AG04449 (cell line): ENCODE measurements around the gene TMEM63A.
"Not testable (repeated sequence)": the region's sequence is repeated elsewhere in the genome, so short reads cannot be mapped to it uniquely, and the experiment has no call there.

Experiments
- CTCF ChIA-PET: fragments of 350-600 bp; formaldehyde crosslinking; extraction: SDS; loops from one replicate; lab custom pipeline; 2021; ENCODE audit warnings: antibody characterized with exemption; lab: Yijun Ruan, JAX
- POLR2A ChIA-PET: fragments of 400-600, 350-600 bp; formaldehyde crosslinking; extraction: SDS; loops from one replicate; lab custom pipeline; 2020; ENCODE audit warnings: antibody characterized with exemption, inconsistent platforms; lab: Yijun Ruan, JAX
- DNase-seq: peaks from one replicate; pipeline ENCODE4 v3.0.0-alpha.2; 2010; ENCODE audit warnings: low read depth, low spot score
- H3K4me3 ChIP-seq: 2 replicates; pipeline ENCODE4 v1.5.1; 2011; ENCODE audit warnings: low read depth, mild to moderate bottlenecking, control low read depth, low read length
- CTCF ChIP-seq: IDR thresholded peaks from one replicate; pipeline ENCODE4 v1.5.1; 2011; ENCODE audit warnings: mild to moderate bottlenecking, moderate library complexity, low read length, control low read depth, inconsistent platforms; ENCODE audit not compliant: insufficient read depth; ENCODE audit errors: missing control alignments

Gene TMEM63A

GRCh38 chr1:225888898-225889601 lies 6.9 kb upstream of the TMEM63A start, which contains the start of gene LEFTY1:
Gene LEFTY1 (minus strand): TSS chr1:225889146. CDS start chr1:225889066, 80 bp downstream.
- DNase-seq, result no peak
- ChIA-PET POLR2A (no interaction called here), CTCF (interaction anchor here (1.8 kb wide), 1 partner anchor 25 kb away, joined by 4 read pairs; no protein-coding TSS in a partner anchor)
- no peak within 1 kb of the TSS for H3K4me3 ChIP-seq
- no peak for TF ChIP-seq CTCF

GRCh38 chr1:225888289-225888897 lies 6.2 kb upstream of the TMEM63A start:
- CTCF ChIA-PET, result no interaction called here
- H3K4me3 ChIP-seq, result no peak overlapping the region
- POLR2A ChIA-PET, result no interaction called here
- no peak for TF ChIP-seq CTCF
- no peak for DNase-seq

GRCh38 chr1:225887554-225888288 lies 5.5 kb upstream of the TMEM63A start:
- CTCF ChIA-PET, result interaction anchor here (1.9 kb wide), 1 partner anchor 24 kb away, joined by 6 read pairs; no protein-coding TSS in a partner anchor
- DNase-seq, H3K4me3 ChIP-seq, POLR2A ChIA-PET: not testable (repeated sequence)

GRCh38 chr1:225887030-225887314 lies 4.8 kb upstream of the TMEM63A start:
- ChIA-PET POLR2A (interaction anchor here (0.7 kb wide), 1 partner anchor 32 kb away, joined by 3 read pairs; no protein-coding TSS in a partner anchor), CTCF (interaction anchor here (1.1 to 1.9 kb wide), 2 partner anchors 24 to 38 kb away, joined by 3 to 6 read pairs; no protein-coding TSS in a partner anchor)
- no peak for TF ChIP-seq CTCF
- no peak overlapping the region for H3K4me3 ChIP-seq
- no peak for DNase-seq

DNA sequence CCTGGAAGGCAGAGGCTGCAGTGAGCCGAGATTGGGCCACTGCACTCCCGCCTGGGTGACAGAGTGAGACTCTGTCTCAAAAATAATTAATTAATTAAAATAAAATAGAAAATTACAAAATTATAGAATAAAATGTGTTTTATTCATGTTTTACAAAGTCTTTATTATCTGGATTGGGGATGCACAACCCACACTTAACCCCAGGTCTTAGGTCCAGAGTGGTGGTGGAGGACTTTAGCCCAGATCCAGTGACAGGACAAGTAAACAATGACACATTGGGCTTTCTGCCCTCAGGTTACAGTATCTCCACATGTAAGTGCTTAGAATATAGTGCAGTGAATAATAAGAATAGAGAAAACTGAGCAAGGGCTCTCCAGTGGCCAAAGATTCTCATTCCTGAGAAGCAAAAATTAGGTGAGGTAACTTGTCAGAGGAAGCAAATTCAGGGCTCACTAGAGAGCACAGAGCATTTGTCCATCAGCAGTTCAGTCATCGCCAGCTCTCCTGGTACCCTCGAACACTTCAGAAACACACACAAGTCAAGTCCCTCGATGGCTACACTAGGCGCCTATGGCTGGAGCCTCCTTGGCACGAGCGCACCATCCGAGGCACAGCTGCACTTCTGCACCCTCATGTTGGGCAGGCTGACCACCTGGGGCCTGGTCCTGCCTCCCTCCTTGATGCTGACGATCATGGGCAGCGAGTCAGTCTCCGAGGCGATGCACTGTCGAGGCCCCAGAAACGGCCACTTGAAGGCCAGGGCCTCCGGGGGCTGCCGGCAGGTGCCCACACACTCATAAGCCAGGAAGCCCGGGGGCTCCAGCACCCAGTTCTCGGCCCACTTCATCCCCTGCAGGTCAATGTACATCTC lies 4.2 kb upstream of the TMEM63A start:
- no peak overlapping the region for H3K4me3 ChIP-seq
- POLR2A ChIA-PET, result interaction anchor here (0.7 kb wide), 1 partner anchor 31 kb away, joined by 3 read pairs; no protein-coding TSS in a partner anchor
- no peak for TF ChIP-seq CTCF
- CTCF ChIA-PET, result interaction anchor here (1.1 to 1.9 kb wide), 2 partner anchors 25 to 39 kb away, joined by 3 to 6 read pairs; no protein-coding TSS in a partner anchor
- DNase-seq, result no peak

DNA sequence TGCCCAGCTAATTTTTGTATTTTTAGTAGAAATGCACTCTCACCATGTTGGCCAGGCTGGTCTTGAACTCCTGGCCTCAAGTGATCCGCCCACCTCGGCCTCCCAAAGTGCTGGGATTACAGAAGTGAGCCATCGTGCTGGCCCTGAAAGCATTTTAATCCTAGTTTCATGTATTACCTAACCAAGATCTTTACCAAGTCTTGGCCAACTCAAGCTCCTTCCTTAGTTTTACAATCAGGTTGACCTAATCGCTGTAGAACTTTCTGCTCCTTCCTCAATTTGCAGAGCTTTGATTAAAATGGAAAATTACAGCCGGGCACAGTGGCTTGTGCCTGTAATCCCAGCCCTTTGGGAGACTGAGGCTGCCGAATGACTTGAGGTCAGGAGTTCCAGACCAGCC lies 3.2 kb upstream of the TMEM63A start:
- H3K4me3 ChIP-seq, result no peak overlapping the region
- CTCF ChIA-PET, result interaction anchor here (1.0 to 1.3 kb wide), 2 partner anchors 26 to 99 kb away, joined by 4 read pairs; no protein-coding TSS in a partner anchor
- no peak for DNase-seq
- no peak for TF ChIP-seq CTCF
- POLR2A ChIA-PET, result no interaction called here
